Uterus (tissue), 4 donors: Measurements from ENCODE around the gene PCK2. TPM values are rescaled to one million over a fixed set of nuclear protein-coding genes. Genes with fewer than 3 reads are reported as not detected.
A peak's percentile ranks its signal among the peaks of the same experiment; 100 is the strongest.

Source experiments
- DNase-seq, 2 donors: peaks; one replicate each; pipeline ENCODE4 v3.0.0-alpha.2; 2019 to 2020
- H3K27ac ChIP-seq, 2 donors: fragments of 200-600 bp; sonication (generic); 1 replicate in 1 of 2; 2 replicates in 1 of 2; pipeline ENCODE4 v1.5.1; 2016 to 2018
- H3K27me3 ChIP-seq, 2 donors: fragments of 200-600 bp; sonication (generic); one replicate each; pipeline ENCODE4 v1.5.1; 2018 to 2019; ENCODE audit warnings: control low read depth in 1 of 2
- H3K36me3 ChIP-seq, 2 donors: fragments of 200-600 bp; sonication (generic); one replicate each; pipeline ENCODE4 v1.5.1; 2019; ENCODE audit warnings: control low read depth in 1 of 2
- H3K4me1 ChIP-seq, 2 donors: fragments of 200-600 bp; sonication (generic); one replicate each; pipeline ENCODE4 v1.5.1; 2018 to 2019; ENCODE audit warnings: control low read depth in 1 of 2
- H3K4me3 ChIP-seq, 2 donors: fragments of 200-600 bp; sonication (generic); 1 replicate in 1 of 2; 2 replicates in 1 of 2; pipeline ENCODE4 v1.5.1; 2018 to 2019; ENCODE audit warnings: mild to moderate bottlenecking in 1 of 2
- H3K9me3 ChIP-seq, 2 donors: fragments of 200-600 bp; sonication (generic); one replicate each; pipeline ENCODE4 v1.5.1; 2019; ENCODE audit warnings: control low read depth in 1 of 2
- CTCF ChIP-seq, 4 experiments: fragments of 200-600 bp in 2 of 4; fragments of 450-650 bp in 2 of 4; sonication (generic) in 2 of 4; IDR thresholded peaks; one replicate each; pipeline ENCODE4 v1.5.1; 2016 to 2019; ENCODE audit warnings: antibody characterized with exemption in 4 of 4, mild to moderate bottlenecking in 2 of 4, moderate library complexity in 1 of 4
- POLR2A ChIP-seq, 2 donors: fragments of 450-650 bp; IDR thresholded peaks; one replicate each; pipeline ENCODE4 v1.6.1; 2016; ENCODE audit warnings: antibody characterized with exemption in 2 of 2, mild to moderate bottlenecking in 1 of 2, moderate library complexity in 1 of 2
- intact Hi-C: fragments of 100-400 bp; cut with DNase I; formaldehyde crosslinking; loops from one replicate; pipeline ENCODE4 v1.15.1; 2023; ENCODE audit warnings: low total_unique reads
- total RNA-seq, 4 donors: library from RNA; depleted of rRNA in 3 of 4; stranded (reverse); fragments of >200 nt in 3 of 4; gene quantifications; one replicate each; pipeline versions ENCODE4 v1.1.0 to v1.2.4, GENCODE V29; 2014 to 2023
- donor health status: DM: yes; HTN: yes; CAD: no.

The PCK2 gene
- total RNA-seq, 4 donors from 2014 or later, result 13.1 to 19.4 (median 15.1) TPM; not detected in 1

DNA sequence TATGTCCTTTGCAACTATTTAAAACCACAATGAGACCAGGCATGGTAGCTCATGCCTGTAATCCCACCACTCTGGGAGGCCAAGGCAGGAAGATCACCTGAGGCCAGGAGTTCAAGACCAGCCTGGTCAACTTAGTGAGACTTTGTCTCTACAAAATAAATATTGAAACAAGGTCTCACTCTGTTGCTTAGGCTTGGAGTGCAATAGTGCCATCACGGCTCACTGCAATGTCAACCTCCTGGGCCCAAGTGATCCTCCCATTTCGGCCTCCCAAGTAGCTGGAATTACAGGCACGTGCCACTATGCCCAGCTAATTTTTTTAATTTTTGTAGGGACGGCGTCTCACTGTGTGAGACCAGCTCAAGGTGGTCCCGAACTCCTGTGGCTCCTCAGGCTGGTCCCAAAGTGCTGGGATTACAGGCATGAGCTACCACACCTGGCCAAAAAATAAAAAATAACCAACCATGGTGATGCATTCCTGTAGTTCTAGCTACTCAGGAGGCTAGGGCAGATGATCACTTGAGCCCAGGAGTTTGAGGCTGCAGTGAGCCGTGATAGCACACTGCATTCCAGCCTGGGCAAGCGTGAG lies 35.4 kb downstream of the PCK2 start:
- no peaks in the 10 kb centered on the region for H3K27me3 ChIP-seq
- no peak overlapping the region for H3K4me3 ChIP-seq
- H3K27ac ChIP-seq, result no peak overlapping the region
- intact Hi-C loops, result no loop called here
- no peaks in the 10 kb centered on the region for H3K4me1 ChIP-seq
- no peak for TF ChIP-seq CTCF (IDR thresholded peaks at IDR 0.05)
- TF ChIP-seq POLR2A (IDR thresholded peaks at IDR 0.05), result no peak
- no peak for DNase-seq
- no peaks in the 10 kb centered on the region for H3K36me3 ChIP-seq
- H3K9me3 ChIP-seq, result no peaks in the 10 kb centered on the region

DNA sequence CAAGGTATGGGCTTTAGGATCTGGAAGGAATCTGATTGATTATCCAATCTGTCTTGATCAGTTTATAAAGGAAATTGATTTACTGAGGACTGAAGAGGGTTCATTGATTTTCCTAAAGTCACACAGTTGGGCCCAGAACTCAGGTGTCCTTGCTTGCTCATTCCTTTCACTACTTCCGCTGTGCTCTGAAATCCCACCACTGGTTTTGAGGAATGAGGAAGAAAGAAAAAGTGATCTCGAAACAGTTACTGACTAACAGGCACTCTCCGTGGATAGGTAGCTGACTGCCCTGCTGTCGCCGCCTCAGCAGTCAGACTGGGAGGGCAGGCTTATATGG lies 36.2 kb downstream of the PCK2 start, which contains the start of gene FITM1:
Gene FITM1 (plus strand): TSS at position 280 of the 337 bp plus-strand sequence. CDS start 905 bp downstream, outside the sequence.
- Histone ChIP-seq H3K4me1 (no peaks in the 10 kb centered on the region), H3K36me3 (no peaks in the 10 kb centered on the region), H3K4me3 (no peak within 1 kb of the TSS), H3K9me3 (no peaks in the 10 kb centered on the region), H3K27ac (peak within 1 kb of the TSS; percentile 30), H3K27me3 (no peaks in the 10 kb centered on the region)
- no peak for TF ChIP-seq CTCF (IDR thresholded peaks at IDR 0.05)
- DNase-seq, result no peak
- intact Hi-C loops, result no loop called here

GRCh38 chr14:24130717-24131548 lies 36.8 kb downstream of the PCK2 start:
- Histone ChIP-seq H3K4me3 (no peak overlapping the region), H3K27ac (peak overlapping the region; percentile 30), H3K4me1 (no peaks in the 10 kb centered on the region), H3K27me3 (no peaks in the 10 kb centered on the region), H3K36me3 (no peaks in the 10 kb centered on the region), H3K9me3 (no peaks in the 10 kb centered on the region)
- TF ChIP-seq CTCF (IDR thresholded peaks at IDR 0.05), result no peak
- no peak for TF ChIP-seq POLR2A (IDR thresholded peaks at IDR 0.05)
- no peak for DNase-seq
- intact Hi-C loops, result no loop called here

DNA sequence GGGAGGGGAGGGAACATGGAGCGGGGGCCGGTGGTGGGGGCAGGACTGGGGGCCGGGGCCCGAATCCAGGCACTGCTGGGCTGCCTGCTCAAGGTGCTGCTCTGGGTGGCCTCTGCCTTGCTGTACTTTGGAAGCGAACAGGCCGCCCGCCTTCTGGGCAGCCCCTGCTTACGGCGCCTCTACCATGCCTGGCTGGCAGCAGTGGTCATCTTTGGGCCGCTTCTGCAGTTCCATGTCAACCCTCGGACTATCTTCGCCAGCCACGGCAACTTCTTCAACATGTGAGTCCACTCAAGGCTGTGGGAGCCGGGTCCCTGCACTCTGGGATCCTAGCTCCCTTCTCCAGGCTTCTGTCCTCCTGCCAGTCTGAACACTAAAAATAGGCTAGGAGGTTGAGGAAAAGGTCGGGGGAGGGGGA lies 37.4 kb downstream of the PCK2 start:
- no peak overlapping the region for H3K4me3 ChIP-seq
- H3K27ac ChIP-seq, result peak overlapping the region; percentile 30
- H3K4me1 ChIP-seq, result peaks cover 0 to under 1% of the 10 kb centered on the region in 2 donors
- DNase-seq, result no peak
- H3K9me3 ChIP-seq, result no peaks in the 10 kb centered on the region
- no peaks in the 10 kb centered on the region for H3K36me3 ChIP-seq
- TF ChIP-seq CTCF (IDR thresholded peaks at IDR 0.05), result no peak
- TF ChIP-seq POLR2A (IDR thresholded peaks at IDR 0.05), result no peak
- intact Hi-C loops, result no loop called here
- H3K27me3 ChIP-seq, result no peaks in the 10 kb centered on the region

GRCh38 chr14:24132061-24132685 lies 38.1 kb downstream of the PCK2 start:
- Histone ChIP-seq H3K36me3 (no peaks in the 10 kb centered on the region), H3K27ac (no peak overlapping the region), H3K9me3 (no peaks in the 10 kb centered on the region), H3K4me3 (no peak overlapping the region), H3K27me3 (no peaks in the 10 kb centered on the region), H3K4me1 (peaks cover 0 to 7% of the 10 kb centered on the region in 2 donors)
- TF ChIP-seq POLR2A (IDR thresholded peaks at IDR 0.05) (no peak), CTCF (IDR thresholded peaks at IDR 0.05) (no peak)
- intact Hi-C loops, result no loop called here
- DNase-seq, result no peak
